K562 (cell line): ENCODE measurements around the gene MFSD11. TPM values are rescaled to one million over a fixed set of nuclear protein-coding genes. Genes with fewer than 3 reads are reported as not detected.

Source experiments
- AFF4 ChIP-seq: sonication (generic); formaldehyde crosslinking; IDR thresholded peaks from 2 replicates; pipeline ENCODE4 v1.8.0; 2023; ENCODE audit warnings: mild to moderate bottlenecking, missing genetic modification reagents
- BMI1 ChIP-seq: fragments of 150-350 bp; IDR thresholded peaks from 2 replicates; pipeline ENCODE4 v1.6.1; 2014; ENCODE audit warnings: low read length
- CBFB ChIP-seq: sonication (generic); formaldehyde crosslinking; IDR thresholded peaks from 2 replicates; pipeline ENCODE4 v1.4.0; 2020; ENCODE audit warnings: mild to moderate bottlenecking, missing genetic modification reagents
- COPS2 ChIP-seq: fragments of 450-650 bp; conservative IDR thresholded peaks from 2 replicates; pipeline ENCODE4 v1.6.1; 2016; ENCODE audit warnings: mild to moderate bottlenecking, moderate library complexity
- CSDE1 ChIP-seq, 2 experiments: fragments of 450-650 bp; IDR thresholded peaks; 2 replicates each; pipeline ENCODE4 v1.6.1; 2016; ENCODE audit warnings: mild to moderate bottlenecking in 1 of 2
- E2F1 ChIP-seq: sonication (generic); formaldehyde crosslinking; IDR thresholded peaks from 2 replicates; pipeline ENCODE4 v1.8.1; 2023; ENCODE audit warnings: mild to moderate bottlenecking, missing genetic modification reagents, moderate library complexity
- EHMT2 ChIP-seq: fragments of 450-650 bp; IDR thresholded peaks from 2 replicates; pipeline ENCODE4 v1.6.1; 2018; ENCODE audit warnings: antibody characterized with exemption
- HDGF ChIP-seq: fragments of 450-650 bp; IDR thresholded peaks from 2 replicates; pipeline ENCODE4 v1.6.1; 2016
- ILK ChIP-seq: fragments of 450-650 bp; IDR thresholded peaks from 2 replicates; pipeline ENCODE4 v1.6.1; 2016; ENCODE audit warnings: missing genetic modification characterization, low read depth, mild to moderate bottlenecking, missing compliant biosample characterization, moderate library complexity, borderline replicate concordance
- KAT7 ChIP-seq: sonication (generic); formaldehyde crosslinking; IDR thresholded peaks from 2 replicates; pipeline ENCODE4 v1.8.0; 2022; ENCODE audit warnings: missing genetic modification reagents, mild to moderate bottlenecking, borderline replicate concordance
- MEIS2 ChIP-seq: fragments of 450-650 bp; IDR thresholded peaks from 2 replicates; pipeline ENCODE4 v1.6.1; 2014; ENCODE audit warnings: mild to moderate bottlenecking; ENCODE audit not compliant: partially characterized antibody
- MLX ChIP-seq, 2 experiments: fragments of 450-650 bp in 1 of 2; sonication (generic) in 1 of 2; formaldehyde crosslinking; conservative IDR thresholded peaks; 2 replicates each; pipeline versions ENCODE4 v1.4.0 to v1.8.1; 2020 to 2022; ENCODE audit warnings: mild to moderate bottlenecking in 1 of 2, missing genetic modification reagents in 1 of 2
- SNRNP70 ChIP-seq: fragments of 200-400 bp; formaldehyde crosslinking; optimal IDR thresholded peaks from 2 replicates; pipeline ENCODE3; 2017; ENCODE audit warnings: low read depth, low read length
- TEAD1 ChIP-seq, 2 experiments: fragments of 450-650 bp in 1 of 2; sonication (generic) in 1 of 2; formaldehyde crosslinking; IDR thresholded peaks; 2 replicates each; pipeline versions ENCODE4 v1.4.0 to v1.8.0; 2020 to 2022; ENCODE audit warnings: mild to moderate bottlenecking in 2 of 2, missing genetic modification reagents in 1 of 2
- U2AF2 ChIP-seq: fragments of 200-400 bp; formaldehyde crosslinking; optimal IDR thresholded peaks from 2 replicates; pipeline ENCODE3; 2017; ENCODE audit warnings: low read depth, mild to moderate bottlenecking, low read length
- ZBTB1 ChIP-seq: sonication (generic); formaldehyde crosslinking; IDR thresholded peaks from 2 replicates; pipeline ENCODE4 v1.8.1; 2023; ENCODE audit warnings: missing genetic modification reagents, low read depth, mild to moderate bottlenecking, borderline replicate concordance
- ZBTB17 ChIP-seq: fragments of 450-650 bp; formaldehyde crosslinking; IDR thresholded peaks from 2 replicates; pipeline ENCODE4 v1.4.0; 2020; ENCODE audit warnings: mild to moderate bottlenecking
- ZNF184 ChIP-seq: sonication (generic); formaldehyde crosslinking; IDR thresholded peaks from 2 replicates; pipeline ENCODE4 v1.5.0; 2020; ENCODE audit warnings: missing genetic modification reagents
- polyA plus RNA-seq, 8 experiments: library from polyadenylated mRNA; depleted of rRNA in 4 of 8; stranded (reverse) in 5 of 8; unstranded in 3 of 8; fragments of >200 nt; fragmentation: Nextera tagmentation in 2 of 8; fragmentation: Illumina TruSeq in 1 of 8; extraction: Ambion mirVana in 2 of 8; extraction: Trizol in 1 of 8; gene quantifications; 2 replicates each; pipeline versions ENCODE4 v1.2.1 to v1.2.3, GENCODE V29; 2011 to 2014; ENCODE audit warnings: inconsistent platforms in 1 of 8, missing spikeins in 1 of 8
- total RNA-seq, 7 experiments: library from RNA; depleted of rRNA in 6 of 7; stranded (reverse); fragments of >200 nt in 6 of 7; fragmentation: Illumina TruSeq in 2 of 7; extraction: Trizol in 2 of 7; gene quantifications; 2 replicates each; pipeline versions ENCODE4 v1.2.1 to v1.2.3, GENCODE V29; 2011 to 2021; ENCODE audit warnings: low replicate concordance in 1 of 7
- TF ChIP-seq, protein P1 (sequence below): fragments of 450-650 bp; formaldehyde crosslinking; IDR thresholded peaks from 2 replicates; pipeline ENCODE4 v1.4.0; 2020; ENCODE audit warnings: mild to moderate bottlenecking, moderate library complexity
- TF ChIP-seq, protein P2 (sequence below): fragments of 250-450 bp; sonication (Bioruptor Pico); IDR thresholded peaks from 2 replicates; pipeline ENCODE4 v1.8.0; 2022; ENCODE audit warnings: inconsistent platforms

The MFSD11 gene
- total and polyA plus RNA-seq, 9 of the 15 experiments (the other 6 are each of a cell fraction or from before 2014, with no cell fraction given): 14.4 to 24.5 (median 19.9) TPM

GRCh38 chr17:76736349-76737081 is 1.4 kb upstream of the MFSD11 start (continued):
- TF ChIP-seq AFF4 (peak; percentile 99; the same call in 1 of the 2 replicates), KAT7 (CRISPR knock-in tag) (peak; percentile 98), CBFB (CRISPR knock-in tag) (0 out of 2 replicates have a peak, but pooled peaks have one; percentile 88), ILK (tag) (no peak), CSDE1 (IDR thresholded peaks at IDR 0.05) (no peak), E2F1 (CRISPR knock-in tag) (peak; percentile 82; the same call in 1 of the 2 replicates), SNRNP70 (no peak), COPS2 (no peak), MLX (CRISPR knock-in tag; conservative IDR thresholded peaks at IDR 0.05) (no peak), ZBTB17 (CRISPR knock-in tag) (peak; percentile 70), ZBTB1 (CRISPR knock-in tag) (no peak), MEIS2 (no peak), ZNF184 (CRISPR knock-in tag) (no peak), EHMT2 (no peak), HDGF (no peak), TEAD1 (CRISPR knock-in tag; IDR thresholded peaks at IDR 0.05) (peak; percentile 56 to 86; a peak in 2 of 4 replicates), U2AF2 (no peak), BMI1 (no peak)
- TF ChIP-seq, protein P1, sequence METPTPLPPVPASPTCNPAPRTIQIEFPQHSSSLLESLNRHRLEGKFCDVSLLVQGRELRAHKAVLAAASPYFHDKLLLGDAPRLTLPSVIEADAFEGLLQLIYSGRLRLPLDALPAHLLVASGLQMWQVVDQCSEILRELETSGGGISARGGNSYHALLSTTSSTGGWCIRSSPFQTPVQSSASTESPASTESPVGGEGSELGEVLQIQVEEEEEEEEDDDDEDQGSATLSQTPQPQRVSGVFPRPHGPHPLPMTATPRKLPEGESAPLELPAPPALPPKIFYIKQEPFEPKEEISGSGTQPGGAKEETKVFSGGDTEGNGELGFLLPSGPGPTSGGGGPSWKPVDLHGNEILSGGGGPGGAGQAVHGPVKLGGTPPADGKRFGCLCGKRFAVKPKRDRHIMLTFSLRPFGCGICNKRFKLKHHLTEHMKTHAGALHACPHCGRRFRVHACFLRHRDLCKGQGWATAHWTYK (CRISPR knock-in tag): no peak; the same call in 1 of the 2 replicates
- TF ChIP-seq, protein P2, sequence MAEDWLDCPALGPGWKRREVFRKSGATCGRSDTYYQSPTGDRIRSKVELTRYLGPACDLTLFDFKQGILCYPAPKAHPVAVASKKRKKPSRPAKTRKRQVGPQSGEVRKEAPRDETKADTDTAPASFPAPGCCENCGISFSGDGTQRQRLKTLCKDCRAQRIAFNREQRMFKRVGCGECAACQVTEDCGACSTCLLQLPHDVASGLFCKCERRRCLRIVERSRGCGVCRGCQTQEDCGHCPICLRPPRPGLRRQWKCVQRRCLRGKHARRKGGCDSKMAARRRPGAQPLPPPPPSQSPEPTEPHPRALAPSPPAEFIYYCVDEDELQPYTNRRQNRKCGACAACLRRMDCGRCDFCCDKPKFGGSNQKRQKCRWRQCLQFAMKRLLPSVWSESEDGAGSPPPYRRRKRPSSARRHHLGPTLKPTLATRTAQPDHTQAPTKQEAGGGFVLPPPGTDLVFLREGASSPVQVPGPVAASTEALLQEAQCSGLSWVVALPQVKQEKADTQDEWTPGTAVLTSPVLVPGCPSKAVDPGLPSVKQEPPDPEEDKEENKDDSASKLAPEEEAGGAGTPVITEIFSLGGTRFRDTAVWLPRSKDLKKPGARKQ (CRISPR knock-in tag): no peak
